ENCODE measurements around the gene GHR. TPM values are rescaled to one million over a fixed set of nuclear protein-coding genes. Genes with fewer than 3 reads are reported as not detected.

Gene GHR
- total and polyA plus RNA-seq, 12 donors: 4.1 to 15.1 (median 11.5) TPM

- intact Hi-C loops (cut with DNase I): no loop called here
Observed at GRCh38 chr5:42387563-42387962, 35.7 kb upstream of the GHR start.

GRCh38 chr5:42390115-42390514 is 33.1 kb upstream of the GHR start:
- no peaks in the 10 kb centered on the region for H3K4me1 ChIP-seq
- H3K27ac ChIP-seq: no peak overlapping the region
- H3K9me3 ChIP-seq: peaks cover 0 to 21% (median 7%) of the 10 kb centered on the region in 11 donors
- ATAC-seq (no peak), DNase-seq (no peak)
- intact Hi-C loops (cut with DNase I): no loop called here
- no peaks in the 10 kb centered on the region for H3K36me3 ChIP-seq
- WGBS, 2 donors: 81 to 87% methylated on average over 5 of the region's 5 CpGs
- H3K27me3 ChIP-seq: peaks cover 0 to 4% (median 0%) of the 10 kb centered on the region in 7 donors
- no peak overlapping the region for H3K4me3 ChIP-seq
- TF ChIP-seq CTCF (IDR thresholded peaks at IDR 0.05): no peak

More at GRCh38 chr5:42387563-42387962, 35.7 kb upstream of the GHR start:
- Histone ChIP-seq H3K27ac (no peak overlapping the region), H3K4me3 (no peak overlapping the region), H3K9me3 (peaks cover 0 to 11% (median 2%) of the 10 kb centered on the region in 11 donors), H3K4me1 (no peaks in the 10 kb centered on the region), H3K36me3 (no peaks in the 10 kb centered on the region), H3K27me3 (peaks cover 0 to 4% (median 0%) of the 10 kb centered on the region in 7 donors)
- DNase-seq: no peak
- ATAC-seq: no peak
- no peak for TF ChIP-seq CTCF (IDR thresholded peaks at IDR 0.05)
- 85 to 91% methylated on average over 2 of the region's 2 CpGs for WGBS, 2 donors

GRCh38 chr5:42392917-42393316 is 30.3 kb upstream of the GHR start:
- Histone ChIP-seq H3K4me1 (no peaks in the 10 kb centered on the region), H3K9me3 (peaks cover 0 to 21% (median 7%) of the 10 kb centered on the region in 11 donors), H3K4me3 (no peak overlapping the region), H3K27ac (no peak overlapping the region), H3K27me3 (peaks cover 0 to 4% (median 0%) of the 10 kb centered on the region in 7 donors), H3K36me3 (no peaks in the 10 kb centered on the region)
- intact Hi-C loops (cut with DNase I): no loop called here
- DNase-seq (no peak), ATAC-seq (no peak)
- WGBS, 2 donors: 57 to 69% methylated on average over 2 of the region's 2 CpGs
- no peak for TF ChIP-seq CTCF (IDR thresholded peaks at IDR 0.05)

DNA sequence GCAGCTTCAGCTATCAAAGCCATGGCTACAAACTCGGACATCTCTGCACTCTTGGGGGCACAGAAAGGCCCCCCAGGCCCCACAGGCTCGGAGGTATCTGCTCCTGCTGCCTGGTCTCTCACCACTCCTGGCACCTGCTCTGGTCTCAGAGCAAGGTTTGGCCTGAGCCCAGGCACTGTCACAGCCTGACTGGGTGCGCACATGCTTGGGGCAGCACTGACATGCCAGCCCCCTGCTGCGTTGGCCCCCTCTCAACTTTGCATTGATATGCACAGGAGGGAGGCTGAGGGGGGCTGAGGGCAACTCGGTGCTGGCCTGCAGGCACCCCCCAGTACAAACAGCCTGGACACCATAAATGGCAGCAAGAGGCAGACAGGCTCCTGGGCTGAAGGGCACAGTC is 27.1 kb upstream of the GHR start:
- intact Hi-C loops (cut with DNase I): no loop called here
- Histone ChIP-seq H3K36me3 (no peaks in the 10 kb centered on the region), H3K4me3 (no peak overlapping the region), H3K9me3 (peaks cover 0 to 20% (median 7%) of the 10 kb centered on the region in 11 donors), H3K27me3 (no peaks in the 10 kb centered on the region), H3K27ac (no peak overlapping the region), H3K4me1 (no peaks in the 10 kb centered on the region)
- no peak for DNase-seq
- no peak for TF ChIP-seq CTCF (IDR thresholded peaks at IDR 0.05)
- ATAC-seq: peak in 1 of 8 donors; percentile 47
- WGBS, 2 donors: 75 to 76% methylated on average over 5 of the region's 5 CpGs

Measured in heart right ventricle (tissue), 16 donors.